ENCODE data around the gene CHCHD10.

GRCh38 chr22:23751441-23751996, 16.3 kb downstream of the CHCHD10 start:
- TF ChIP-seq, protein P1, sequence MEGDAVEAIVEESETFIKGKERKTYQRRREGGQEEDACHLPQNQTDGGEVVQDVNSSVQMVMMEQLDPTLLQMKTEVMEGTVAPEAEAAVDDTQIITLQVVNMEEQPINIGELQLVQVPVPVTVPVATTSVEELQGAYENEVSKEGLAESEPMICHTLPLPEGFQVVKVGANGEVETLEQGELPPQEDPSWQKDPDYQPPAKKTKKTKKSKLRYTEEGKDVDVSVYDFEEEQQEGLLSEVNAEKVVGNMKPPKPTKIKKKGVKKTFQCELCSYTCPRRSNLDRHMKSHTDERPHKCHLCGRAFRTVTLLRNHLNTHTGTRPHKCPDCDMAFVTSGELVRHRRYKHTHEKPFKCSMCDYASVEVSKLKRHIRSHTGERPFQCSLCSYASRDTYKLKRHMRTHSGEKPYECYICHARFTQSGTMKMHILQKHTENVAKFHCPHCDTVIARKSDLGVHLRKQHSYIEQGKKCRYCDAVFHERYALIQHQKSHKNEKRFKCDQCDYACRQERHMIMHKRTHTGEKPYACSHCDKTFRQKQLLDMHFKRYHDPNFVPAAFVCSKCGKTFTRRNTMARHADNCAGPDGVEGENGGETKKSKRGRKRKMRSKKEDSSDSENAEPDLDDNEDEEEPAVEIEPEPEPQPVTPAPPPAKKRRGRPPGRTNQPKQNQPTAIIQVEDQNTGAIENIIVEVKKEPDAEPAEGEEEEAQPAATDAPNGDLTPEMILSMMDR (IDR thresholded peaks at IDR 0.05), result no peak
- no peak for TF ChIP-seq POLR2A (IDR thresholded peaks at IDR 0.05)
- TF ChIP-seq EP300 (IDR thresholded peaks at IDR 0.05), result no peak
